Measurements from ENCODE around the gene SLC9A9. TPM values are rescaled to one million over a fixed set of nuclear protein-coding genes. Genes with fewer than 3 reads are reported as not detected.
A peak's percentile ranks its signal among the peaks of the same experiment; 100 is the strongest.

Gene SLC9A9
- total RNA-seq, 1 experiment from 2014 or later = 2.2 TPM

DNA sequence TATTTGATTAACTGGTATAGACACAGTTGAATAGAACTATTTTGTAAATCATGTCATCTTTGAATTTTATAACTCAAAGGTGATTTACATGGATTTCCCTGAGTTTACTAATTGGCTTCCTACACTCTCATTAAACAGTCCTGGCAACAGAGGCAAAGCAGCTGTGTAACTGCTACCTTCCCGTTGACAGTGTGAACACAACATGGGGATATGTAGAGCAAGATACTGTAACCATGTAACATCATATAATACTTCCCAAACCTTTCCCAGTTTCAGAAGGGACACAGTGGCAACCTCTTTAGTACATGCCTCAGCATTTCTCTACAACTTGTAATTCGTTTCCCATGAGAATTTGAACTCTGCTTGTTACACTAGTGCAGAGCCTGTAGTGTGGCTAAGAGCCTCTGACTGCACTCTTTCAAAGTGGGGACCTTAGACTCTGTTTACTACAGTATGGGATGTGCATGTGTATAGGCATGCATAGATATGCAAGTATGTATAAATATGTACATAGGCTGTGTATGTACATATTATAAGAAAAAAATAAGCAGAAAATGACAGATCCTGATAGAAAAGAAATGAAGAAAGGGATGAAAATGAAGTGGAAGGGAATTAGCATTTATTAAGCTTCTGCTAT lies 299.3 kb downstream of the SLC9A9 start:
- H3K4me1 ChIP-seq (ENCODE audit: low read length) = 0 out of 2 replicates have a peak, but pooled peaks cover 5% of the 10 kb centered on the region

DNA sequence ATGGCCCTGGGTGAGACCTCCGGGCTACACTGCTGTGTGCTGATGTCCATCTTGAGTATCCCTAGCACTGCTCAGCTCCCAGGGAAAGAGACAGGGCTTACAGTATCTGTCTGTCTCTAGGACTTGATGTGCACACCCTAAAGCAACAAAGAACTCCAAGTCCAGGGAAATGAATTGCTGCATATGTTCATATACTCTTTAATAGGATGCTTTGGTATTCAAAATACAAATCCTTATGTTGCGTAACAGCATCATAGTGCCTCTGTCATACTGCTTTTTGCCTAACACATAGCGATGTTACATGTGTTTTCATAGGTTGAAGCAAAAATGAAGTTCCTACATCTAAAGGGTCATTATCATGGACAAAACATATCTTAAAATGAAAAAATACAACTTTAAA lies 299.9 kb downstream of the SLC9A9 start:
- Histone ChIP-seq H3K4me2 (ENCODE audit: low read depth, low read length, poor library complexity, severe bottlenecking) (no peak overlapping the region), H3K4me3 (ENCODE audit: low read length) (no peak overlapping the region), H3K79me2 (ENCODE audit: low read length) (no peaks in the 10 kb centered on the region), H3K36me3 (ENCODE audit: insufficient read depth, low read length) (no peaks in the 10 kb centered on the region; the same call in 1 of the 2 replicates), H2AFZ (ENCODE audit: low read length) (no peak overlapping the region), H3K9me3 (ENCODE audit: low read length) (no peaks in the 10 kb centered on the region), H3K9ac (ENCODE audit: low read length) (no peak overlapping the region), H3K9me2 (replicated peaks; ENCODE audit: insufficient read depth, low read length) (no peaks in the 10 kb centered on the region), H3K27ac (ENCODE audit: low read length) (no peak overlapping the region), H3K4me1 (ENCODE audit: low read length) (0 out of 2 replicates have a peak, but pooled peaks cover 5% of the 10 kb centered on the region), H3K27me3 (ENCODE audit: low read length) (no peaks in the 10 kb centered on the region), H4K20me1 (ENCODE audit: insufficient read depth, low read depth, low read length) (no peaks in the 10 kb centered on the region)
- no peak for DNase-seq

More for the DNA sequence above, 299.3 kb downstream of the SLC9A9 start:
- Histone ChIP-seq H3K4me2 (ENCODE audit: low read depth, low read length, poor library complexity, severe bottlenecking) (no peak overlapping the region), H3K9me3 (ENCODE audit: low read length) (no peaks in the 10 kb centered on the region), H3K79me2 (ENCODE audit: low read length) (no peaks in the 10 kb centered on the region), H3K36me3 (ENCODE audit: insufficient read depth, low read length) (no peaks in the 10 kb centered on the region; the same call in 1 of the 2 replicates), H3K27ac (ENCODE audit: low read length) (no peak overlapping the region), H3K4me3 (ENCODE audit: low read length) (no peak overlapping the region), H4K20me1 (ENCODE audit: insufficient read depth, low read depth, low read length) (no peaks in the 10 kb centered on the region), H2AFZ (ENCODE audit: low read length) (no peak overlapping the region), H3K27me3 (ENCODE audit: low read length) (no peaks in the 10 kb centered on the region), H3K9me2 (replicated peaks; ENCODE audit: insufficient read depth, low read length) (no peaks in the 10 kb centered on the region), H3K9ac (ENCODE audit: low read length) (no peak overlapping the region)
- no peak for DNase-seq

DNA sequence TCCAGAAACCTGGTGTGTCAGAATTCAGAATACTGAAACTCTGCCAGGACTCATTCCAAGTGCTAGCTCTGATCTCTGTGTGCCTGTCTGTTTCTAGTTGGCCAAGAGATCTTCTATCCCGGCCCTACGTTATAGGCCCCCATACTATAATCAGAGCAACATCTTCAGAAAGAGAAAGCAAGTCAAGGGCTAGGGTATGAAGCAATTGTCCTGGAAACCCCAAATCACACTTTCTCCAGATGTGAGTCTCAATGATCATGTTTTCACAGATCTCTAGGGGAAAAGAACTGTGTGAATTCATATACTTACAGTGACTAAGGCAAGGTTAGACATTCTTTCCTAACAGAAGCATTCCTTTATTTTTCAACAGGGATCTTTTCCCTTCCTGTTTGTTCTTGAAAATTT lies 309.7 kb downstream of the SLC9A9 start:
- Histone ChIP-seq H2AFZ (ENCODE audit: low read length) (no peak overlapping the region), H3K9me3 (ENCODE audit: low read length) (no peaks in the 10 kb centered on the region), H3K9ac (ENCODE audit: low read length) (no peak overlapping the region), H3K27me3 (ENCODE audit: low read length) (no peaks in the 10 kb centered on the region), H3K36me3 (ENCODE audit: insufficient read depth, low read length) (no peaks in the 10 kb centered on the region), H3K4me3 (ENCODE audit: low read length) (no peak overlapping the region), H4K20me1 (ENCODE audit: insufficient read depth, low read depth, low read length) (no peaks in the 10 kb centered on the region), H3K79me2 (ENCODE audit: low read length) (no peaks in the 10 kb centered on the region), H3K4me1 (ENCODE audit: low read length) (peaks cover 18% of the 10 kb centered on the region), H3K27ac (ENCODE audit: low read length) (no peak overlapping the region), H3K9me2 (replicated peaks; ENCODE audit: insufficient read depth, low read length) (no peaks in the 10 kb centered on the region), H3K4me2 (ENCODE audit: low read depth, low read length, poor library complexity, severe bottlenecking) (no peak overlapping the region)
- DNase-seq = no peak

DNA sequence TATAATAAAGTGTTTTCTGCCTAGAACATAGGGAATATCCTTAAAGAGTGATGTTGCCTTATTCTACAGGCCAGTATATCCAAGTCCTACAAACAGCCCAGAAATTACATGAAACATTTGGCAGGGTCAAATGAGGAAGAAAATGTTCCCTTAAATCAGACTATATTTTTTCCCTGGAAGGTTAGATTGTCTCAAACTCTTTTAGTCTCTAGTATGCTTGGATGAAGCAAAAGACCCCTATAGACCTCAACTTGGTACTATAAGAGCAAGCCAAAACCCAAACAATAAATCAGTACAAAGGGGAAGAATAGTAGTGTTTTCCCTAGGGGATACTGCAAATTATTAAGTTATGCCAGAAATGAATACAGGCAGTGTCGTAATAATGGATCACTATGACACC lies 310.2 kb downstream of the SLC9A9 start:
- H3K4me3 ChIP-seq (ENCODE audit: low read length) = no peak overlapping the region
- no peaks in the 10 kb centered on the region for H4K20me1 ChIP-seq (ENCODE audit: insufficient read depth, low read depth, low read length)
- no peak overlapping the region for H3K4me2 ChIP-seq (ENCODE audit: low read depth, low read length, poor library complexity, severe bottlenecking)
- no peak overlapping the region for H3K9ac ChIP-seq (ENCODE audit: low read length)
- peaks cover 18% of the 10 kb centered on the region for H3K4me1 ChIP-seq (ENCODE audit: low read length)
- H3K27ac ChIP-seq (ENCODE audit: low read length) = no peak overlapping the region
- H3K36me3 ChIP-seq (ENCODE audit: insufficient read depth, low read length) = no peaks in the 10 kb centered on the region
- H3K27me3 ChIP-seq (ENCODE audit: low read length) = no peaks in the 10 kb centered on the region
- H3K79me2 ChIP-seq (ENCODE audit: low read length) = no peaks in the 10 kb centered on the region
- no peaks in the 10 kb centered on the region for H3K9me3 ChIP-seq (ENCODE audit: low read length)
- H3K9me2 ChIP-seq (replicated peaks; ENCODE audit: insufficient read depth, low read length) = no peaks in the 10 kb centered on the region
- H2AFZ ChIP-seq (ENCODE audit: low read length) = no peak overlapping the region
- DNase-seq = no peak

DNA sequence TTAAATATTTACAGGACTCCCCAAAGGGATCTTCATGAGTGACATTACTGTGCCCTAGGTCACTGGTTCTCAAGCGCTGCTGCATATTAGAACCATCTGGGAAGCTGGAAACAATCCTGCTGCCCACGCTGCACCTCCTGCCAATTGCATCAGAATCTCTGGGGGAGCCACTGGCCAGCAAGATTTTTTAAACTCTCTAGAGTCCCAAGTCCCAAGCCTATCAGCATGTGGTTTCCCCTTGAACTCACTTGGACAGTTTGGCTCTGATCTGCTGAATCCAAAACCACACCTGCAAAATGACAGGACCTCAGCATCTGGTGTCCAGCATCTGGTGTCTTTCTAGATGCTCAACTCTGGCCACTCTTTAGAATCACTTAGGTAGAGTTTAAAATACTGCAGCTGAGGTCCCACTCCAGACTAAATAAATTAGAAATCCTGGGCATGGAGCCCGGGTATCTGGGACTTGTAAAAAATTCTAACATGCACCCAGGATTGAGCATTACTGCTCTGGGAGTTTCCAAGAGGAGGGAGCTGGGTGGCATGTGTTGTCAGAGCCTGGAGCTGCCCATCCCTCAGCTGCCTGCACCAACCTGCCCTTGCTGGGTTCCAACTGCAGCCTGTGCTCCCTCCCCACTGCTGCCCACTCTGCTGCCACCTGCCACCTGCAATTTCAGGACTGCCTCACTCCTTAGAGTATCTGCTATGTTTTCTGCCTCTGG lies 311.3 kb downstream of the SLC9A9 start:
- no peak for DNase-seq
- no peaks in the 10 kb centered on the region for H3K36me3 ChIP-seq (ENCODE audit: insufficient read depth, low read length)
- no peak overlapping the region for H3K27ac ChIP-seq (ENCODE audit: low read length)
- H3K9ac ChIP-seq (ENCODE audit: low read length) = no peak overlapping the region; the same call in 1 of the 2 replicates
- no peaks in the 10 kb centered on the region for H3K79me2 ChIP-seq (ENCODE audit: low read length)
- no peaks in the 10 kb centered on the region for H4K20me1 ChIP-seq (ENCODE audit: insufficient read depth, low read depth, low read length)
- peaks cover 18% of the 10 kb centered on the region for H3K4me1 ChIP-seq (ENCODE audit: low read length)
- H3K4me2 ChIP-seq (ENCODE audit: low read depth, low read length, poor library complexity, severe bottlenecking) = peak overlapping the region; percentile 70
- H3K9me3 ChIP-seq (ENCODE audit: low read length) = no peaks in the 10 kb centered on the region
- no peaks in the 10 kb centered on the region for H3K9me2 ChIP-seq (replicated peaks; ENCODE audit: insufficient read depth, low read length)
- H3K4me3 ChIP-seq (ENCODE audit: low read length) = 0 out of 2 replicates have a peak overlapping the region, but pooled peaks have one; percentile 57
- no peaks in the 10 kb centered on the region for H3K27me3 ChIP-seq (ENCODE audit: low read length)
- H2AFZ ChIP-seq (ENCODE audit: low read length) = peak overlapping the region; percentile 64; the same call in 1 of the 2 replicates

DNA sequence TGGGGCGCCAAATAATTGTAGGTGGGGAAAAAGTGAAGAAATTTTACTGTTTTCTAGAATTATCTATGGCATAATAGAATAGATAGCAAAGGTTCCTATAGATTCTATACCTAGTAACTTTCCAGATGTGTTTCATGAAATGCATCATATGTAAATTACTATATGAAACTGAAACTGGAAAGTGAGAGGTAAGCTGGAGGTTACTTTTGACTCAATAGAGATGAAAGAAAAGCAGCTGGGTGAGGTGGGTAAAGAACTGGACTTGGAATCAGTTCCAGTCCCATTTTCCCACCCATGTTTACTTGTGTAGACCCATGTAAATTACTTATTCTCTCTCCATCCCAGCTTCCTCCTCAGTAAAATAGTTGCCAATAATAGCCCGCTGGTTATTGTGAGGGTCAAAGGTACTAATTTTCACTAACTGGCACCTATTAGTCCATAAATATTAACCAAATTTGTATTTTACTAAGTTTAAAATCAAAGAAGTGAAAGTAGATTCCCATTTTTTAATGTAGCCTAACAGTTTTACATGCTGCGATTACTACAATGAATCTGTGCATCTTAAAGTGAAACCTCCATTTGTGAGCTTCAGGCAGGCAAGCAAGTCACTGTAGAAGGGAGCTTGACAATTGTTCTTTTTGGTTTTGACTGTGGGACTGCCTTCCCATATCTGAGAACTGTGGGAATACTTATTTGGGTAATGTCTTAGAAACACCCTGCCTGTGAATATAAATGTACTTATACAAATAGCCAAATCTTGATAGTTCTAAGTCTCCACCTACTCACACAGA lies 312.1 kb downstream of the SLC9A9 start:
- Histone ChIP-seq H3K27me3 (ENCODE audit: low read length) (no peaks in the 10 kb centered on the region), H3K79me2 (ENCODE audit: low read length) (no peaks in the 10 kb centered on the region), H3K9ac (ENCODE audit: low read length) (peak overlapping the region; percentile 27; the same call in 1 of the 2 replicates), H3K27ac (ENCODE audit: low read length) (no peak overlapping the region), H3K4me1 (ENCODE audit: low read length) (peaks cover 18% of the 10 kb centered on the region), H2AFZ (ENCODE audit: low read length) (peak overlapping the region; percentile 64), H3K36me3 (ENCODE audit: insufficient read depth, low read length) (no peaks in the 10 kb centered on the region), H3K4me3 (ENCODE audit: low read length) (peak overlapping the region; percentile 57), H4K20me1 (ENCODE audit: insufficient read depth, low read depth, low read length) (no peaks in the 10 kb centered on the region), H3K9me2 (replicated peaks; ENCODE audit: insufficient read depth, low read length) (no peaks in the 10 kb centered on the region), H3K9me3 (ENCODE audit: low read length) (no peaks in the 10 kb centered on the region), H3K4me2 (ENCODE audit: low read depth, low read length, poor library complexity, severe bottlenecking) (peak overlapping the region; percentile 70)
- DNase-seq = peak; percentile 53

DNA sequence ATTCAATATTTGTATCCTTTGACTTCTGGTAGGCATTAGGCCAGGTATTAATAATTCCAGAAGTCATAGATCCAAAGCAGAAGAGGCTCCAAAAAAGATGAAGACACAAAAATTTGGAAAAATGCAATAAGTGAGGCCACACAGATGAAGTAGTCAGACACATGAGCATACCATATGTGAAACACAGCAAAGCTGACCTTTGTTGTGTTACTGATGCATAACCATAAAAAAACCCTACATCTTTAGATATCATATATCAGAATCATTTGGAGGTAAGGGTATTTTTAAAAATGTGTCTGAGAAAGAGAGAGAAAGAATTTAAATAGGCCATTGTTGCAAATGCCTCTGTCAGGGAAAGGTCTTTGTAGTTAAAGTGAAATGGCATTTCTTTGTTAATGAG lies 314.9 kb downstream of the SLC9A9 start:
- H3K9me3 ChIP-seq (ENCODE audit: low read length) = no peaks in the 10 kb centered on the region
- no peaks in the 10 kb centered on the region for H3K79me2 ChIP-seq (ENCODE audit: low read length)
- no peak for DNase-seq
- H3K4me2 ChIP-seq (ENCODE audit: low read depth, low read length, poor library complexity, severe bottlenecking) = no peak overlapping the region
- H3K4me1 ChIP-seq (ENCODE audit: low read length) = peaks cover 28% of the 10 kb centered on the region
- H2AFZ ChIP-seq (ENCODE audit: low read length) = no peak overlapping the region
- no peak overlapping the region for H3K4me3 ChIP-seq (ENCODE audit: low read length)
- no peaks in the 10 kb centered on the region for H4K20me1 ChIP-seq (ENCODE audit: insufficient read depth, low read depth, low read length)
- no peak overlapping the region for H3K9ac ChIP-seq (ENCODE audit: low read length)
- no peaks in the 10 kb centered on the region for H3K36me3 ChIP-seq (ENCODE audit: insufficient read depth, low read length)
- H3K27ac ChIP-seq (ENCODE audit: low read length) = no peak overlapping the region
- H3K27me3 ChIP-seq (ENCODE audit: low read length) = no peaks in the 10 kb centered on the region
- H3K9me2 ChIP-seq (replicated peaks; ENCODE audit: insufficient read depth, low read length) = no peaks in the 10 kb centered on the region

DNA sequence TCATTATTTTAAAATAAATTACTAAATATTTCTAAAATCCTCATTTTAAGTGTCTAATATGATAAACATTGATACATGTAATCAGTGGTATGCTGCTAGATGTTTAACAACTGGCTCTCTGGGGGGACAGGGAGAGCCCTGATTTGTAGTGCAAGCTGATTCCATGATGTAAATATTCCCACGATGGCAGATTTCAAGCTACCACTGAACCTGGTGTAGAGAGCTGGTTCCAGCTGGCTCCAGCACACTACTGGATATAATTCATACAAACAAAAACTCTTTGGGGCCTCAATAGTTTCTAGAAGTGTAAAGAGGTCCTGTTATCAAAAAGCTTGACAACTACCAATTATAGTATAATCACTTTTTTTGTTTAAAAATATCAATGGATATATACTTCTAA lies 316.2 kb downstream of the SLC9A9 start:
- H3K9ac ChIP-seq (ENCODE audit: low read length) = no peak overlapping the region

More for the DNA sequence above, 316.2 kb downstream of the SLC9A9 start:
- Histone ChIP-seq H3K9me3 (ENCODE audit: low read length) (no peaks in the 10 kb centered on the region), H3K36me3 (ENCODE audit: insufficient read depth, low read length) (no peaks in the 10 kb centered on the region), H3K27me3 (ENCODE audit: low read length) (no peaks in the 10 kb centered on the region), H2AFZ (ENCODE audit: low read length) (no peak overlapping the region), H3K27ac (ENCODE audit: low read length) (no peak overlapping the region), H3K9me2 (replicated peaks; ENCODE audit: insufficient read depth, low read length) (no peaks in the 10 kb centered on the region), H3K4me1 (ENCODE audit: low read length) (peaks cover 26% of the 10 kb centered on the region), H3K4me2 (ENCODE audit: low read depth, low read length, poor library complexity, severe bottlenecking) (no peak overlapping the region), H3K4me3 (ENCODE audit: low read length) (no peak overlapping the region), H3K79me2 (ENCODE audit: low read length) (no peaks in the 10 kb centered on the region), H4K20me1 (ENCODE audit: insufficient read depth, low read depth, low read length) (no peaks in the 10 kb centered on the region)
- DNase-seq = no peak
